PC-9 (cell line): ENCODE data around the gene DENND1A. TPM values are rescaled to one million over a fixed set of nuclear protein-coding genes. Genes with fewer than 3 reads are reported as not detected.

Experiments
- BruUV-seq: library from RNA; stranded (reverse); fragments of 400-500 nt; replicated peaks from 2 replicates; lab custom pipeline; 2021; lab: Mats Ljungman, UMichigan
- CTCF ChIA-PET: fragments of 300-600 bp; sonication (Branson Sonifier 250); formaldehyde crosslinking; loops from one replicate; lab custom pipeline; 2022; ENCODE audit warnings: antibody characterized with exemption; lab: Charles Lee
- POLR2A ChIA-PET: fragments of 300-600 bp; sonication (Branson Sonifier 250); formaldehyde crosslinking; loops from one replicate; lab custom pipeline; 2022; ENCODE audit warnings: antibody characterized with exemption; ENCODE audit not compliant: unreplicated experiment; lab: Charles Lee
- DNase-seq, 2 experiments: peaks; one replicate each; pipeline versions ENCODE4 v3.0.0 to v3.0.0-alpha.2; 2015 to 2022; ENCODE audit warnings: mixed read lengths in 1 of 2
- H2AFZ ChIP-seq: fragments of 200-600 bp; sonication (generic); 2 replicates; pipeline ENCODE4 v1.8.1; 2017; ENCODE audit warnings: antibody characterized with exemption
- H3F3A ChIP-seq: fragments of 200-600 bp; sonication (generic); 2 replicates; pipeline ENCODE4 v1.8.1; 2017; ENCODE audit warnings: antibody characterized with exemption, mild to moderate bottlenecking, low read depth; ENCODE audit not compliant: insufficient read depth
- H3K27ac ChIP-seq: fragments of 200-600 bp; sonication (generic); 2 replicates; pipeline ENCODE4 v1.6.1; 2016; ENCODE audit warnings: mixed run types
- H3K27me3 ChIP-seq: fragments of 200-600 bp; sonication (generic); 2 replicates; pipeline ENCODE4 v1.6.1; 2016; ENCODE audit warnings: low read depth, mixed run types; ENCODE audit not compliant: insufficient read depth
- H3K36me3 ChIP-seq: fragments of 200-600 bp; sonication (generic); 2 replicates; pipeline ENCODE4 v1.6.1; 2016; ENCODE audit warnings: low read depth, mixed run types
- H3K4me1 ChIP-seq: fragments of 200-600 bp; sonication (generic); replicated peaks from 2 replicates; pipeline ENCODE4 v1.6.1; 2016; ENCODE audit warnings: mixed run types; ENCODE audit not compliant: insufficient read depth
- H3K4me2 ChIP-seq: fragments of 200-600 bp; sonication (generic); 2 replicates; pipeline ENCODE4 v1.6.1; 2017; ENCODE audit warnings: mixed run types
- H3K4me3 ChIP-seq: fragments of 200-600 bp; sonication (generic); 2 replicates; pipeline ENCODE4 v1.6.1; 2016; ENCODE audit warnings: mixed run types
- H3K79me2 ChIP-seq: fragments of 200-600 bp; sonication (generic); 2 replicates; pipeline ENCODE4 v1.6.1; 2017; ENCODE audit warnings: low read depth, mixed run types
- H3K9me2 ChIP-seq: fragments of 200-600 bp; sonication (generic); 2 replicates; pipeline ENCODE4 v1.8.1; 2017; ENCODE audit warnings: mild to moderate bottlenecking; ENCODE audit not compliant: insufficient read depth
- H3K9me3 ChIP-seq: fragments of 200-600 bp; sonication (generic); 2 replicates; pipeline ENCODE4 v1.8.1; 2016; ENCODE audit warnings: low read depth; ENCODE audit not compliant: insufficient read depth
- H4K20me1 ChIP-seq: fragments of 200-600 bp; sonication (generic); 2 replicates; pipeline ENCODE4 v1.8.1; 2017; ENCODE audit not compliant: insufficient read depth
- CTCF ChIP-seq: fragments of 200-600 bp; sonication (generic); conservative IDR thresholded peaks from 2 replicates; pipeline ENCODE4 v1.6.1; 2017; ENCODE audit warnings: mixed run types, antibody characterized with exemption, mild to moderate bottlenecking, moderate library complexity
- EZH2 ChIP-seq: fragments of 200-600 bp; sonication (generic); IDR thresholded peaks from 2 replicates; pipeline ENCODE4 v1.8.0; 2017; ENCODE audit warnings: antibody characterized with exemption, low read depth
- intact Hi-C: fragments of 100-400 bp; cut with micrococcal nuclease; formaldehyde crosslinking; loops from one replicate; pipeline ENCODE4 v1.10.0; 2022; ENCODE audit not compliant: unreplicated experiment
- total RNA-seq: library from RNA; stranded (reverse); gene quantifications from 2 replicates; pipeline ENCODE4 v1.2.3, GENCODE V29; 2021

DENND1A gene
- total RNA-seq, 1 experiment from 2014 or later: 37.7 TPM

GRCh38 chr9:123425261-123425821, 504.6 kb downstream of the DENND1A start:
- Histone ChIP-seq H3K79me2 (no peaks in the 10 kb centered on the region), H3K9me2 (no peaks in the 10 kb centered on the region), H3K4me3 (no peak overlapping the region), H3F3A (no peaks in the 10 kb centered on the region), H3K4me2 (no peak overlapping the region), H2AFZ (no peak overlapping the region), H3K9me3 (no peaks in the 10 kb centered on the region), H3K36me3 (no peaks in the 10 kb centered on the region; the same call in 1 of the 2 replicates), H4K20me1 (peaks cover 4% of the 10 kb centered on the region; the same call in 1 of the 2 replicates), H3K4me1 (peaks cover 8% of the 10 kb centered on the region; the same call in 1 of the 2 replicates), H3K27ac (no peak overlapping the region), H3K27me3 (no peaks in the 10 kb centered on the region)
- ChIA-PET CTCF (no interaction called here), POLR2A (no interaction called here)
- TF ChIP-seq CTCF (no peak), EZH2 (no peak)
- BruUV-seq: no TSS peak
- intact Hi-C loops: loop anchor here (10.0 kb wide), 1 partner anchor 689 kb away; no protein-coding TSS in a partner anchor
- no peak for DNase-seq

- no peak overlapping the region for H3K27ac ChIP-seq
- CTCF ChIA-PET: no interaction called here
These were observed 505.2 kb downstream of the DENND1A start for GRCh38 chr9:123424552-123425225.

GRCh38 chr9:123424131-123424530, 505.8 kb downstream of the DENND1A start:
- no peak overlapping the region for H3K4me2 ChIP-seq
- intact Hi-C loops: loop anchor here (10.0 kb wide), 1 partner anchor 691 kb away; no protein-coding TSS in a partner anchor
- H3K27me3 ChIP-seq: no peaks in the 10 kb centered on the region
- ChIA-PET POLR2A (no interaction called here), CTCF (no interaction called here)
- no peaks in the 10 kb centered on the region for H3K79me2 ChIP-seq
- H3K36me3 ChIP-seq: no peaks in the 10 kb centered on the region
- H3K9me2 ChIP-seq: no peaks in the 10 kb centered on the region
- H3K4me1 ChIP-seq: peaks cover 8% of the 10 kb centered on the region; the same call in 1 of the 2 replicates
- no TSS peak for BruUV-seq
- no peaks in the 10 kb centered on the region for H3F3A ChIP-seq
- H2AFZ ChIP-seq: no peak overlapping the region
- H4K20me1 ChIP-seq: peaks cover 4% of the 10 kb centered on the region; the same call in 1 of the 2 replicates
- H3K9me3 ChIP-seq: no peaks in the 10 kb centered on the region
- DNase-seq: no peak
- H3K27ac ChIP-seq: no peak overlapping the region
- no peak for TF ChIP-seq EZH2
- TF ChIP-seq CTCF: no peak
- no peak overlapping the region for H3K4me3 ChIP-seq

More at GRCh38 chr9:123424552-123425225, 505.2 kb downstream of the DENND1A start:
- TF ChIP-seq CTCF (no peak), EZH2 (no peak)
- no peak overlapping the region for H2AFZ ChIP-seq
- H4K20me1 ChIP-seq: peaks cover 4% of the 10 kb centered on the region; the same call in 1 of the 2 replicates
- no peaks in the 10 kb centered on the region for H3K27me3 ChIP-seq
- intact Hi-C loops: loop anchor here (10.0 kb wide), 1 partner anchor 690 kb away; no protein-coding TSS in a partner anchor
- H3K4me1 ChIP-seq: peaks cover 8% of the 10 kb centered on the region; the same call in 1 of the 2 replicates
- H3K36me3 ChIP-seq: no peaks in the 10 kb centered on the region
- POLR2A ChIA-PET: no interaction called here
- H3K4me3 ChIP-seq: no peak overlapping the region
- H3F3A ChIP-seq: no peaks in the 10 kb centered on the region
- H3K9me2 ChIP-seq: no peaks in the 10 kb centered on the region
- no TSS peak for BruUV-seq
- H3K9me3 ChIP-seq: no peaks in the 10 kb centered on the region
- DNase-seq: no peak
- H3K79me2 ChIP-seq: no peaks in the 10 kb centered on the region
- no peak overlapping the region for H3K4me2 ChIP-seq
